ENCODE data around the gene SPATA45. TPM values are rescaled to one million over a fixed set of nuclear protein-coding genes. Genes with fewer than 3 reads are reported as not detected.

SPATA45 gene
- total RNA-seq, 1 experiment from 2014 or later: not detected

GRCh38 chr1:212791261-212791675 lies 56.2 kb downstream of the SPATA45 start:
- Mint-ChIP-seq H3K9me3 (ENCODE audit: unreplicated experiment) (peaks cover 9% of the 10 kb centered on the region), H3K27ac (ENCODE audit: unreplicated experiment) (peak overlapping the region; percentile 97), H3K4me3 (ENCODE audit: unreplicated experiment) (peak overlapping the region; percentile 94), H3K4me1 (ENCODE audit: low read depth, unreplicated experiment) (peaks cover 25% of the 10 kb centered on the region), H3K27me3 (ENCODE audit: insufficient read depth, unreplicated experiment) (no peaks in the 10 kb centered on the region), H3K36me3 (ENCODE audit: insufficient read depth, unreplicated experiment) (peaks cover 27% of the 10 kb centered on the region)
- DNase-seq: peak in 1 of 2 experiments; percentile 67
- ChIA-PET POLR2A (interaction anchor here (0.6 to 2.3 kb wide), 5 partner anchors 36 to 183 kb away, joined by 3 to 16 read pairs (median 5); partner anchors contain the start of gene FLVCR1), CTCF (interaction anchor here (0.6 to 1.4 kb wide), 3 partner anchors 41 to 92 kb away, joined by 3 to 6 read pairs (median 4); partner anchors contain the start of genes BATF3 and FLVCR1)
- no peaks in the 10 kb centered on the region; the same call in 1 of the 2 replicates for H3K36me3 ChIP-seq (ENCODE audit: control insufficient read depth, insufficient read depth, low read length)
- no peaks in the 10 kb centered on the region for H3K27me3 ChIP-seq (replicated peaks; ENCODE audit: control insufficient read depth, insufficient read depth, low read length)
- H3K9me3 ChIP-seq: no peaks in the 10 kb centered on the region
- intact Hi-C loops (cut with micrococcal nuclease; ENCODE audit: unreplicated experiment): loop anchor here (1.0 to 5.0 kb wide), 2 partner anchors 67 to 184 kb away; partner anchors contain the start of genes ATF3 and FLVCR1
- H3K4me3 ChIP-seq (ENCODE audit: low read depth, low read length): peak overlapping the region; percentile 88
- TF ChIP-seq CTCF (IDR thresholded peaks at IDR 0.05; ENCODE audit: insufficient read depth in 1 of 2, low read depth in 1 of 2, low read length in 1 of 2, severe bottlenecking in 1 of 2, unreplicated experiment in 1 of 2): no peak
- BruUV-seq (replicated peaks): TSS peak; percentile 82
- peaks cover 16% of the 10 kb centered on the region for H3K4me1 ChIP-seq

- no TSS peak for BruUV-seq (replicated peaks)
- no peak overlapping the region for H3K4me3 ChIP-seq (ENCODE audit: low read depth, low read length)
- Mint-ChIP-seq H3K27me3 (ENCODE audit: insufficient read depth, unreplicated experiment) (no peaks in the 10 kb centered on the region), H3K27ac (ENCODE audit: unreplicated experiment) (no peak overlapping the region), H3K4me1 (ENCODE audit: low read depth, unreplicated experiment) (no peaks in the 10 kb centered on the region), H3K36me3 (ENCODE audit: insufficient read depth, unreplicated experiment) (peaks cover 43% of the 10 kb centered on the region), H3K4me3 (ENCODE audit: unreplicated experiment) (no peak overlapping the region), H3K9me3 (ENCODE audit: unreplicated experiment) (no peaks in the 10 kb centered on the region)
- DNase-seq: no peak
- no peak for TF ChIP-seq CTCF (IDR thresholded peaks at IDR 0.05; ENCODE audit: insufficient read depth in 1 of 2, low read depth in 1 of 2, low read length in 1 of 2, severe bottlenecking in 1 of 2, unreplicated experiment in 1 of 2)
- no peaks in the 10 kb centered on the region for H3K4me1 ChIP-seq
- ChIA-PET POLR2A (no interaction called here), CTCF (no interaction called here)
- H3K36me3 ChIP-seq (ENCODE audit: control insufficient read depth, insufficient read depth, low read length): 0 out of 2 replicates have a peak, but pooled peaks cover 2% of the 10 kb centered on the region
- intact Hi-C loops (cut with micrococcal nuclease; ENCODE audit: unreplicated experiment): no loop called here
- H3K27me3 ChIP-seq (replicated peaks; ENCODE audit: control insufficient read depth, insufficient read depth, low read length): no peaks in the 10 kb centered on the region
- H3K9me3 ChIP-seq: no peaks in the 10 kb centered on the region
These were observed 61.6 kb downstream of the SPATA45 start for GRCh38 chr1:212785871-212786270.

- Mint-ChIP-seq H3K4me1 (ENCODE audit: low read depth, unreplicated experiment) (no peaks in the 10 kb centered on the region), H3K36me3 (ENCODE audit: insufficient read depth, unreplicated experiment) (peaks cover 44% of the 10 kb centered on the region), H3K4me3 (ENCODE audit: unreplicated experiment) (no peak overlapping the region), H3K27me3 (ENCODE audit: insufficient read depth, unreplicated experiment) (no peaks in the 10 kb centered on the region), H3K9me3 (ENCODE audit: unreplicated experiment) (no peaks in the 10 kb centered on the region), H3K27ac (ENCODE audit: unreplicated experiment) (no peak overlapping the region)
- ChIA-PET POLR2A (no interaction called here), CTCF (interaction anchor here (0.6 kb wide), 1 partner anchor 61 kb away, joined by 8 read pairs; no protein-coding TSS in a partner anchor)
- Histone ChIP-seq H3K27me3 (replicated peaks; ENCODE audit: control insufficient read depth, insufficient read depth, low read length) (no peaks in the 10 kb centered on the region), H3K4me3 (ENCODE audit: low read depth, low read length) (no peak overlapping the region), H3K9me3 (no peaks in the 10 kb centered on the region), H3K4me1 (no peaks in the 10 kb centered on the region), H3K36me3 (ENCODE audit: control insufficient read depth, insufficient read depth, low read length) (0 out of 2 replicates have a peak, but pooled peaks cover 2% of the 10 kb centered on the region)
- TF ChIP-seq CTCF (IDR thresholded peaks at IDR 0.05; ENCODE audit: insufficient read depth in 1 of 2, low read depth in 1 of 2, low read length in 1 of 2, severe bottlenecking in 1 of 2, unreplicated experiment in 1 of 2): no peak
- no TSS peak for BruUV-seq (replicated peaks)
- no peak for DNase-seq
- intact Hi-C loops (cut with micrococcal nuclease; ENCODE audit: unreplicated experiment): no loop called here
These were observed 63.5 kb downstream of the SPATA45 start for GRCh38 chr1:212783976-212784375.

All from Caco-2 (cell line).